HG03342 (cell line): ENCODE measurements around the gene FBN2.
"Not testable (repeated sequence)": the region's sequence is repeated elsewhere in the genome, so short reads cannot be mapped to it uniquely, and the experiment has no call there.

Experiments
- ATAC-seq: cut with Tn5 transposase; IDR thresholded peaks from one replicate; pipeline ENCODE4 v1.9.1; 2021; ENCODE audit warnings: mild to moderate bottlenecking, moderate library complexity; ENCODE audit not compliant: unreplicated experiment

FBN2 gene

DNA sequence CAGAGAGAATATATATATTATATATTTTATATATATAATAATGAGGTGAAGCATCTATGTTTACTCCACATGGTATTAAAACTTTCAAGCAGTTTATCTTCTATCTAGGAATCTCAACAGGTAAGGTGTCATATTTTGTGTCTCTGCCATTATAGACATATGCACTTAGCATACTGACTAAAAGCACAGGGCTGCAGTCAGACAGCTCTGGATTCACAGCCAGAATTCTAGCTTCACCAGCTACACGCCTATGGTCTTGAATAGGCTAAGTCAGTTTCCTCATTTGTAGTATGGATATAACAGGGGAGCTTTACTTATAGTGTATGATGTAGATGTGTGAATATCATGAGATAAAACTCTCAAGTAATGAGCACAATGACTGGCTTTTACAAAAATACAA lies 57.9 kb downstream of the FBN2 start:
- ATAC-seq: no peak

DNA sequence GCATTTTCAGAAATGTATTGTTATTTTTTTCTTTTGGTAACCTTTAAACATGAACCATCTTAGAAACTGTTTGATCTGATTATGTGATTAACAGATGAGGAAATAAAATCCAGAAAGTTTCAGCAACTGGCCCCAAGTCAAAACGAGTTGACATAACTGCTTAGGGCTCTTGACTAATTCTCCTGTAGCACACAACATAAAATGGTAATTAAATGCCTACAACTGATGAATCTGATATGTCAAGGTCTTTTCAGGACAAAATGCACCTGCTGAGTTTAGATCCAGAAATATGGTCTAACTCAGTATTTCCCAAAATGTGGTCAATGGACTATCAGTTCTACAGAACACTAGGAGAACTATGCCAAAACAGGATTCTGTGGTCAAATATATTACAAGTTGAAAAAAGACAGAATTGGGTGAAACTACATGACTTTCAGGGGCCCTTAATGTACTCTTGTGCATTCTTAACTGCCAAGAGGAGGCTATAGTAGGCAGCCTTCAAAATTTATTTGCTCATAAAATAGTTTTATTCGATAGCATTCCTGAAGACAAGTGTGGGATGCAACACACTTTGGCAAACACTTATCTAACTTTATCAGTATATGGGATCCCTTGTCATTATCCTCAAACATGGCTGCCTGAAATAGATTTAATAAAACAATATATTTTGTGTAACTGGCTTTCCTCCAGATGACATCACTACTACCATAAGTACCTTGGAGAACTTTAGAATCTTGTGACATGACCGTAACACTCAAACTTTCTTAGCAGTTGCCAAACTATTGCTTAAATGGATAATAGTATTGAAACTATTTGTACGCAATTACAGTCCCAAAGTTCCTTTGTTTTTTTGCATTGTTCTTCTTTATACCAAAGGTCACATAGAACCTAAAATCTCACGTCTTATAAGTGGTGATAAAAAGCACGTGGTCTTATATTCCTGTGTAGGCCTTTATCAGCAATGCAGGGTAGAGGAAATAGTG lies 59.4 kb downstream of the FBN2 start:
- no peak for ATAC-seq

DNA sequence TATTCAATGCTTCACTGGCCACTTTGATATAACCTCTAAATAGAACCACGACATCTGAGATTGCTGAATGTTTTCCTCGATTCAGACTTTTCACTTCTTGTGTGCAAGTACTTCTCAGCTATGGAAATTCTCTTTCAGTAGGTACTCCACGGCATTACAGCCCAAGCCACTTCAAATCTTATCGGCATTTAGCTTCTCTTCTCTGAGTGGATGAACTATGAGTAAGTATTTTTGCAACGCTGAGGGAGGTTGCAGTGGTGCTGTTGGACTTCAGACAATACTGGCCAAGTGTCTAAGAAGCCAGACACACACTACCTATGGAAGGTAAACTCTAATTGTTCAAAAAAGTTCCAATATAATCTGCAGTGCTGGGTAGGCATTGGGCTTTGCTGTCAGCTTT lies 60.1 kb downstream of the FBN2 start:
- no peak for ATAC-seq

DNA sequence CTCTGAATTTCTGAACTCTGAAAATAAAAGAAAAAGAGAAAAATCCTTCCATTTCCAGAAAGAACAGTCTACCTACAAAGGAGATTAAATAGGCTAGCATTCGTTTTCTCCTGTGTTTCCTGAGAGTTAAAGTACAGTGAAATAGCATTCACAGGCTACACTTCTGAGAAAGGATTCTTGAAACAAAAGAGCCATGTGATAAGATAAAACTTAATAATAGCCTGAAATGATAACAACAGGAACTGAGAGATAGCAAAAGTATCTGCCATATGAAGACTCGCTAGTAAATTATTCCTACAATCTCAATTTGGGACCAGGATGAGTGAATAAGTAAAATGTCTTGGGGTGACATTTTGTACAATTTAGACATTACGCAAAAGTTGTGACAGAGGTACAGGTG lies 62.4 kb downstream of the FBN2 start:
- ATAC-seq: no peak

DNA sequence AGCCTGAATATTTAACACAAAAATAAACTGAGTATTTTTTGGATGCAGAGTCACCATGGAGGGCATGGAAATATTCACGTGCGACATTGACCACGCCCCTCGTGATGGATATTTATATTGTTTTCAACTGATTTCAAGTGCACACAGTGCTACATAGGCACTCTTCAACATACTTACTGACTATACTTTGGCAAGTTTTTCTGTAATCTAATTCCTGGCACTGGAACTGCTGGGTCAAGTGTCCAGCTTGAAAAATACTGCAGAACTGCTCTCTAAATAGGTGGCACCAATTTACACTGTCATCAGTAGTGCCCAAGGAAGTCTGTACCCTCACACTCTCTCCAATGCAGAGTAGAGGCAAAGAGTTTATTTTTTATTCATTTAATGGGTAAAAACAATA lies 65.1 kb downstream of the FBN2 start:
- ATAC-seq: no peak

DNA sequence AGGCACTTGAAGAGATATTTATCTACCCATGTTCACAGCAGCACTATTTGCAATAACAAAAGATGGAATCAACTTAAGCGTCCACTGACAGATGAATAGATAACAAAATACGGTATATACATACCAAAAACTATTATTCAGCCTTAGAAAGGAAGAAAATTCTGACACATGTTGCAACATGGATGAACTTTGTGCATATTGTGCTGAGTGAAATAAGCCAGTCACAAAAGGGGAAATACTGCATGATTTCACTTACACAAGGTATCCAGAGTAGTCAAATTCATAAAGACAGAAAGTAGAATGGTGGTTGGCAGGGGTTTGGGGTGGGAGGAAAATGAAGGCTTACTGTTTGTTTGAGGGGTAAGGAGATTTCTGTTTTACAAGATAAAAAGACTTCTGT lies 66.0 kb downstream of the FBN2 start:
- ATAC-seq: no peak

DNA sequence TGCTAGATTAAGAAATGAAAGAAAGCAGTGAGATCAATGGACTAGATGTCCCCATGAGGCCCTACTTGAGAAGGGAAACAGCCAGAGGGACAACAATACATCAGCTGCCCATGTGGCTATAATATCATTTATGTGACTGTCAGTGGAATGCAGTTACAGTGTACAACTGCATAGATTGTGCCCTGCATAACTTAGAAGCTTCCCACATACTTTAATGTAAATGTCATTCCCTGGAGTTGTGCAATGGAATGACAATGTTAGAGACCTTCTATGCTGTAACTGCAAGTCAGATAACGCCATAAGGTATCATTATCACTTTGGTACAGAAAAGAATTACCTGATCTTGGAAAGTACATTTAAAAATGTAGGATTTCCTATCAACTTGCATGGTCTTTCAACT lies 67.4 kb downstream of the FBN2 start:
- ATAC-seq: no peak

DNA sequence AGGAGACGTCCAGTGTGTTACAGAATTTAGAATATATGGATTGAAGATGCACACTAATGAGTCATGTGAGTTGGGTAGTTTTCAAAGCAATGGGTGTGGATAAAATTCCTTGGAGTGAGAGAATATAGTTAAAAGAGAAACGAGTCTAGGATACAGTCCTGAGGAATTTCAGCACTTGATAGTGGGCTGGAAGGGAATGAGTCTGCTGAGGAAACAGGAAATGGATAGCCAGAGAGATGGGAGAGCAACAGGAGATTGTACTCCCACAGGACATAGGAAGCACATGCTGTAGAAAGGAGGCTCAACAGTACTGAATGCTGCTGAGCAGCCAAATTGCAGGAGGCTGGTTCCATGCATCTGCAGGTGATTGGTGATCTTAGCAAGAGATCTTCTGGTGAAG lies 68.1 kb downstream of the FBN2 start:
- no peak for ATAC-seq

DNA sequence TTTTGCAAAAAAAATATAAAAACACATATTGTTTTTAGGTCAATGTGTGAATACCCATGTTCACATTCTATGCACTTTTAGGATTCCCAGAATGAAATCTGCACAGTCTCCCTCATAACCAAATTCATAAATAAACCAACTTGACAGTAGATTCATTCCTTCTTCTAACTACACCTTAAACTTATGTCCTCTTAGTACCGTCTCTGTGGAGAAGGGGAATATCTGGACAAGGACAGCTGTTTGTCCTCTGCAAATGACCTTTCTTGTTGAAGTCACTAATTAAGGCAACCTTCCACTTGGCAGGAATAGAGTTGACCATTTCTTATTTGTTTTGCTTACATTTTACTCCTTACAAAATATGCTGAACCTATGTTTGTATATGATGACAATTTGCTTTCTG lies 71.1 kb downstream of the FBN2 start:
- no peak for ATAC-seq

DNA sequence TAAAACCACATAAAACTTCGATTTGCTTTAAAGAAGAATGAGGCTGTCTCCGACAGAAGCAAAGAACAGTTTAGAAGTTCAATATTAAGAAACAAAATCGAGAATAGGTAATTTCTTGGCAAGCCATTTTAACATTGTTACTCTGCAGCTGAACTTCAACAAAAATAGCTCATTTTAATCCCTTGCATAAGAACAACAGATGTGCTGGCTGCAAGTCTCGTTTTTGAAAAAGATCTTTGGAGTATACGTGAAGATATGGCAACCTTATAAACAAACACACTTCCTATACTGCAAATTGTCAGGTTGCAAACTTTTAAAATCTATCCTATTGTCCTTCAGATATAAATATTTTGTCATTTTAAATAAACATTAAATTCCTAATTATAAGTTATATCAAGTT lies 71.5 kb downstream of the FBN2 start:
- ATAC-seq: no peak

DNA sequence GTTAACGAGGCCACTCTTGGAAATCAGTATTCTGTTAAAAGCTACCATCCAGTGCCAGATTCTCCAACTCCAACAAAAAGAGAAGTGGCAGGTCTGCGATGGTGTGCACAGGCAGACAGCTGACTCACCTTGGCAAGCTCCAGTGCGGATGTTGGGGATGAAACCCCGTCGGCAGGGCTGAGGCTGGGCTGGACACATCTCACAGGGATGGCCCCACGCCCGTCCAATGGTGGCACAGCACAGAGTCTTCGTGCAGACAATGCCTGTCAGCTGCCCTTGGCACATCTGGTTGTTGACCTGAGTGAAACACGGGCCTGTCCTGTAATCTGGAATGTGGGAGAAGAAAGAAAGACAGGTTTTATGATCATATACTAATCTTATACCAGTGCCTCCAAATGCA lies 73.4 kb downstream of the FBN2 start:
- no peak for ATAC-seq

DNA sequence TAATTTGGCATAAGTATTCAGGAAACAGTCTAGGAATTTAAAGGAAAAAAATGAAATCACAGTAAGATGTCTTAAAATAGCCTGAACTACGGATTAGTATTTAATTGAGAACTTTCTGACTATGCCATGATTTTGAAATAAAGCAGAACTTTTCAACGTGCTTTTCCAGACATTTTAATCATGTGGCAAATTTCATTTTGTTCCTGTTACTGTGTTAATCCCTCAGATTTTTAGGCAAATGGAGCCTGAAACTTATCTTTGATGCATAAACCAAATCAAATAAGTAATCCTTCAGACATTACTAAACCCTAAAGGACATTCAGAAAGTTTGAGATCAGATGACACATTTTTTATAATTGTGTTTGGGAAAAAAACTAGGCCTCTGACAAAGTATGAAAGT lies 75.7 kb downstream of the FBN2 start:
- ATAC-seq: no peak

DNA sequence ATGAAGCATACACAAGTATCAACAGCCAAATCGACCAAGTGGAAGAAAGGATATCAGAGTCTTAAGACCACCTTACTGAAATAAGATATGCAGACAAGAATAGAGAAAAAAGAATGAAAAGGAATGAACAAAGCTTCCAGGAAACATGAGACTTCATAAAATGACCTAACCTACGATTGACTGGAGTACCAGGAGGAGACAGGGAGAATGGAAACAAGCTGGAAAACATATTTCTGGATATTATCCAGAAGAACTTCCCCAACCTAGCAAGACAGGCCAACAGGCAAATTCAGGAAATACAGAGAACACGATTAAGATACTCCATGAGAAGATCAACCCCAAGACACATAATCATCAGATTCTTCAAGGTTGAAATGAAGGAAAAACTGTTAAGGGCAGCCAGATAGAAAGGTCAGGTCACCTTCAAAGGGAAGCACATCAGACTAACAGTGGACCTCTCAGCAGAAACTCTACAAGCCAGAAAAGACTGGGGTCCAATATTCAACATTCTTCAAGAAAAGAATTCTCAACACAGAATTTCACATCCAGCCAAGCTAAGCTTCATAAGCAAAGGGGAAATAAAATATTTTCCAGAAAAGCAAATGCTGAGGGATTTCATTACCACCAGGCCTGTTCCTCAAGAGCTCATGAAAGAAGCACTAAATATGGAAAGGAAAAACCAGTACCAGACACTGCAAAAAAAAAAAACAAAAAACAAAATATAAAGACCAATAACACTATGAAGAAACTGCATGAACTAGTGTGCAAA lies 80.7 kb downstream of the FBN2 start:
- not testable (repeated sequence) for ATAC-seq

DNA sequence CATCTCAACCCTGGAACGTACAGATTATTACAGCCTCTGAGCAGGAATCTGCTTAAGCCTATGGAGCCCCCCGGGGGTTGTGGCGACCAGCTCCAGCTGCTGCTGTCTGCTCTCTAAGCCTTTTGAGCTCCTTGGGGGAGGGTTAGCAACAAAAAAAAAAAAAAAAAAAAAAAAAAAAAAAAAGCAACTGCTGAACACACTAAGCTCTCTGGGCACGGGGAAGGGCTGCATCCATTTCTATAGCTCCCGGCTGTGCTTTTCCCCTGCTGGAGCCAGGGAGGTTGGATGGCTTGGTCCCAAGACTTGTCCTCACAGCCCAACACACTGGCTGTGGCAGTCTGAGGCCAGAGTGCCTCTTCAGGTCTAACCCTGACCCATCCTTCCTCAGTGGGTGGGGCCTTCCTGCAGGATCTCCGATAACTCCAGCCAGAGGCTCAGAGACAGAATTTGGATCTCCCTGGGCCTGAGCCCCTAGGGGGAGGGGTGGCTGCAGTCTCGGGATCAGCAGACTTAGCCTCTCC lies 82.1 kb downstream of the FBN2 start:
- no peak for ATAC-seq

DNA sequence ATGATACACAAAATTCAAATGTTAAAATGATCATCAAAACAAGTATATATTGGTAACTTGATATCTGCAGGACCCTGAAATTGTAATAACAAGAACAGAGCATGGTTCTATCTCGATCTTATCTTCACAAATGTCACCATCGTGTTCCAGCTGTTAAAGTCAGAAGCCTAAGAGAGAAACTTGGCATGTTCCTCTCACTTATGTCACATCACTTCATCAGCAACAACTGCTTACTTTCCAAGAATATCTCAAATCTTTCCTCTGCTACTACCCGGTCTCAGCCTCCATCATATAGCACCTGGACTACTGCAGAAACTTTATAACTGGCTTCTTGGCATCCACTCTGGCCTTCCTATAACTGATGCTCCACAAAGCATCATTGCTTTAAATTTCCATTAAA lies 84.9 kb downstream of the FBN2 start:
- no peak for ATAC-seq

DNA sequence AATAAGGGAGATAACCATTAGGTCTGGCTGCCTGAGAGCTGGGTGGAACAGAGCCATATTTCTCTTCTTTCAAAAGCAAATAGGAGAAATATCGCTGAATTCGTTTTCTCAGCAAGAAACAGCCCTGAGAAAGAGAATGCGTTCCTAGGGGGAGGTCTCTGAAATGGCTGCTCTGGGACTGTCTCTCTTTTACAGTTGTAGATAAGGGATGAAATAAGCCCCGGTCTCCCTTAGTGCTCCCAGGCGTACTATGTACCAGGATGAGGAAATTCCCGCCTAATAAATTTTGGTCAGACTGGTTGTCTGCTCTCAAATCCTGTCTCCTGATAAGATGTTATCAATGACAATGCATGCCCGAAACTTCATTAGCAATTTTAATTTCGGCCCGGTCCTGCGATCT lies 90.8 kb downstream of the FBN2 start:
- not testable (repeated sequence) for ATAC-seq

DNA sequence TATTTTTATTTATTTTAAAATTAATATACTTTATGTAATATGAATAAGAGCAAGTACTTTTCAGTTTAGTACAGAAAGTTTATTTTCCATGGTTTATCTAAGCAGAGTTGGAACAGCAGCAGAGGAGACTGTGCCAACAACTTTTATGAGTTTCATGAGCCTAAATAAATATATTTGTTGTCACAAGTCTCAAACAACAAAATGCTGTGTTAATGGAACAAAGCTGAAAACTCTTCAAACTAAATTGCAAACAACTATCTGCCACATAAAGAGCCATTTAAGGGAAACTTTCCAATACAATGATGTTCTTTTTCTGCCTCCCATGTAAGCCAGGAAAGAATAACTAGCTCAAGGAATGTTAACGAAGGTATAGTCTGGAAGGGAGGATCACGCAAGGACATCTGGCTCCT lies 96.1 kb downstream of the FBN2 start:
- no peak for ATAC-seq

DNA sequence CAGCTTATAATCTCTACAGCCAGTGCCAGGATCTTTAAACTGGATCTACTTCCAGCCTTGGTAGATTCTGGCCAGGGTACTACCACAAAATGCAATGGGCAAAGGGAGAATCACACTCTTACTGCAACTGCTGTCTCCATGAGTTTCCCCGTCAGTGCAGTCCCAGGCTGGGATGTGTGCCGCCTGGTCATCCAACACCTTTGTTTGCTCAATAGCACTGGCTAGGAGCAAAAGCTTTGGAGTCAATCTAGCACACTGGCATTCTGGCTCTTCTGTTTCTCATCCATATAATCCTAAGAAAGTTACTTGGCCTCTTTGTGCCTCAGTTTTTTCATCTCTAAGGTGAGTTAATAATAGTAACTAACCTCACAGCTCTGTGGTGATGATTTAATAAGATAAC lies 96.9 kb downstream of the FBN2 start:
- ATAC-seq: no peak

DNA sequence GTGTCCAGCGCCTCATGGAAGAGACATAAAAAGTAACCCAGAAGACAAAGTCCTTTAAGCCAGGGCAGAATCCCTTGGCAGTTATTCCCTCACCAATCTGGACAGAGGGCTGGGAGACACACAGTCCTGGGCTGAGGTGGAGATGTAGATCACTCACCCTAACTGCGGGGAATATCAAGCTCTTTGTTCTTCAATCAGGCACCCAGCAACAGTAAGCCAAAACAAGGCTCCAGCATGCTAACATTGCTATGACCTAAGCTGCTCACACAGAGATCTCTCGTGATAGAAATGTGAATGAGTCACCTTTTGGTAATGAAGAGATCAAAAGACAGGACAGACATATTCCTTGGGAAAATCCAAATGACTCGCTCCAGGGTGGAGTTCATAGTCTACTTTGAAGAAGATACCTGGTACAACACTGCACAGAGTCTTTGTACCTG lies 101.3 kb downstream of the FBN2 start:
- ATAC-seq: no peak

DNA sequence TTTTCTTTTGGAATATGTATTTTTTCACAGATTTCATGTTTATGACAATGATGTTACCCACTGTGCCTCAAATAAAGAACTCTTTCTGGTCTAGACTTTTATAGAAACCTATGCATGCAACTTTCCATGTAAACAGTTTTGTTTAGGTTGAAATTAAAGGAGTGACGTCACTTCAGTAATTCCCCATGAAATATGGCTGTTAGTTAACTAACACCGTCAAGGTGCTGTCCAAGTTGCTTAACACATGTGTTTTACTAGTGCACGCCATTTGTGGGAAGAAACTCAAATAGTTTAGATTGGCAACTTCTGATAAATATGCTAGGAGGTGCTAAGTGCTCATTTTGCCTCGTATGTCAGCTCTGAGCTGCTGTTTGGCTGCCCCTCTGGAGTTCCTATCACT lies 102.2 kb downstream of the FBN2 start:
- no peak for ATAC-seq

DNA sequence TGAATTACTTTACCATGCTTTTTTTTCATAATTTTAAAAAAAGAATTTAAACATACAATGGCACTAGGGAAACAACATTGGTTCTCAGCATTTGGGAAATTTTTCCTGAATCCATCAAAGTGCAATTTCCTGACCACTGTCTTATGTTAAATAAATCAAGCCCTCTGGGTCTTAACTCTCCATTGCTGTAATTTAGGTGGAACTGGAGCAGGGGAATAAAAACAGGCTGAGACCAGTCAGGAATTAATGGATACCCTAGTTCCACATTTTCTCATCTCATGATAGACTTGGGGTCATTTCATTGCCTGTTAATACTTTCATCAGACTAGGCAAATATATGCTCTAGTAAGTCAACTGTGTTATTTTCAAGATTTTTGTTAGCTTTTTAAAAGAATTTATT lies 103.1 kb downstream of the FBN2 start:
- ATAC-seq: no peak

DNA sequence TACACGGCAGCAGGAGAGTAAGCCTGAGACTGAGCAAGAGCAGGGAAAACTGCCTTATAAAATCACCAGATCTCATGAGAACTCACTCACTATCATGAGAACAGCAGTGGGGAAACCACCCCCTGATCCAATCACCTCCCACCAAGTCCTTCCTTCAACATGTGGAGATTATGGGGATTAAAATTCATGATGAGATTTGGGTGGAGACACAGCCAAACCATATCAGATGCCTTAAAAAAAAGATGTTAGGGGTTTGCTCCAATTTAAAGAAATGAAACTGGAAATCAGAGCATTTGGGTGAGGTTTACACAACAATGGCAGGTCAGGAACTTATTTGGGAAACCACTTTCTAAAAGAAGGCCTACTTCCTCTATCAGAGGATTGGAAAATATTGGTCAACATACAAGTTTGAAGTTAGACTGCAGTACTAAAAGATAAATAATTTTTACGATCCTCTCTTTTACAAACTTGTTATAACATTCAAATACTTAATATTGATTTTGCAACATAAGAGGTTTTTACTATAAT lies 105.1 kb downstream of the FBN2 start:
- no peak for ATAC-seq
